Pons (tissue), 1 donor: Measurements from ENCODE around the gene ABHD8.

Experiments
- DNase-seq: peaks from one replicate; pipeline ENCODE4 v3.0.0-alpha.2; 2016; ENCODE audit warnings: low spot score

The ABHD8 gene

DNA sequence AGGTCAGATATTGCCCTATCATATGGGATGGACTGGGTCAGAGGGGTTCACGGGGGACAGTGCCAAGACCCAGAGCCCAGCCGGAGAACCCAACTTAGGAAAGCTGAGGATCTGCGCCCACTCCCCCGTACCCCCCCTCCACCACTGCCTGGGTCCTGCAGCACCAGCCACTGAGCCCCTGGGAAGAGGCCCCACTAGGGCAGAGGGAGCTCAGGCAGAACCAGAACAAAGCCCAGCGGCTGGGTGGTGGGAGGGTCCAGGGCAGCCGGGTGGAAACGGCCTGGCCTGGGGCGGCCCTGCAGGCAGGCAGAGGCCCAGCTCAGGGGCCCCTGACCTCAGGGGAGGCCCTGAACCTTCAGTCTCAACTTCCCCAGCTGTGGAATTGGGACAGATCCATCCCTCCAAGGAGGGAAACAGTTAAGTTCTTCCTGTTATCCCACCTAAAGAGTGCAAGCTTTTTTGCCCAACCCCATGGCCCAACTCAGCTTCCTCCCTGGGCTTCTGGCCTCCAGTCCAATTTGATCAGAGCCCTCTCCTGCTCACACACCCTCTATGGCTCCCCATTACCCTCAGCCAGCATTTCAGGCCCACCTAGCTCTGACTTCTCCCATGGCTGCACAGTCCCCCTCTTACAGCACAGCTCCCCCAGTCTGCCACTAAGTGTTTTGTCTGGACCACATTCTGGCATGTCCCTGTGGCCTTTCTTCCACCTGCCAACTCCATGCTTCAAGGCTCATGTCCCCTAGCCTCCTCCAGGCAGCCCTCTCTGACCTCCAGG is 60.6 kb downstream of the ABHD8 start:
- DNase-seq = no peak
